ENCODE results near the gene LRPAP1.
"Not testable (repeated sequence)": the region's sequence is repeated elsewhere in the genome, so short reads cannot be mapped to it uniquely, and the experiment has no call there.

LRPAP1 gene

GRCh38 chr4:3560465-3560864 is 28.2 kb upstream of the LRPAP1 start:
- not testable (repeated sequence) for DNase-seq

GRCh38 chr4:3559381-3560290 is 27.4 kb upstream of the LRPAP1 start:
- peak in 1 of 3 experiments; percentile 23 for DNase-seq

GRCh38 chr4:3558514-3558836 is 26.3 kb upstream of the LRPAP1 start:
- not testable (repeated sequence) for DNase-seq

- DNase-seq, result not testable (repeated sequence)
Measured at GRCh38 chr4:3557676-3558513, 25.7 kb upstream of the LRPAP1 start.

- not testable (repeated sequence) for DNase-seq
Measured at GRCh38 chr4:3557088-3557492, 24.9 kb upstream of the LRPAP1 start.

- DNase-seq, result not testable (repeated sequence)
Measured at GRCh38 chr4:3556244-3556867, 24.1 kb upstream of the LRPAP1 start.

- not testable (repeated sequence) for DNase-seq
Measured at GRCh38 chr4:3555459-3556070, 23.3 kb upstream of the LRPAP1 start.

GRCh38 chr4:3551366-3551765 is 19.1 kb upstream of the LRPAP1 start:
- not testable (repeated sequence) for DNase-seq

GRCh38 chr4:3550792-3551325 is 18.6 kb upstream of the LRPAP1 start:
- DNase-seq, result not testable (repeated sequence)

GRCh38 chr4:3550041-3550440 is 17.8 kb upstream of the LRPAP1 start:
- not testable (repeated sequence) for DNase-seq

GRCh38 chr4:3549694-3550001 is 17.4 kb upstream of the LRPAP1 start:
- DNase-seq, result not testable (repeated sequence)

GRCh38 chr4:3548991-3549693 is 16.9 kb upstream of the LRPAP1 start:
- not testable (repeated sequence) for DNase-seq

- not testable (repeated sequence) for DNase-seq
Measured at GRCh38 chr4:3546721-3547120, 14.5 kb upstream of the LRPAP1 start.

- DNase-seq, result not testable (repeated sequence)
Measured at GRCh38 chr4:3545351-3545750, 13.1 kb upstream of the LRPAP1 start.

GRCh38 chr4:3544259-3545025 is 12.2 kb upstream of the LRPAP1 start:
- DNase-seq, result peak in 2 of 3 experiments; percentile 10 to 12

- DNase-seq, result not testable (repeated sequence)
Measured at GRCh38 chr4:3543415-3543814, 11.2 kb upstream of the LRPAP1 start.

GRCh38 chr4:3538906-3539305 is 6.7 kb upstream of the LRPAP1 start:
- not testable (repeated sequence) for DNase-seq

GRCh38 chr4:3535812-3536211 is 3.6 kb upstream of the LRPAP1 start:
- not testable (repeated sequence) for DNase-seq

- no peak for DNase-seq
Measured at GRCh38 chr4:3533423-3533820, 1.2 kb upstream of the LRPAP1 start.

- DNase-seq, result no peak
Measured at GRCh38 chr4:3532751-3533422, 665 bp upstream of the LRPAP1 start.
